ENCODE measurements around the gene CLPSL2. TPM values are rescaled to one million over a fixed set of nuclear protein-coding genes. Genes with fewer than 3 reads are reported as not detected.

Gene CLPSL2
- total RNA-seq, 4 donors from 2014 or later: not detected

DNA sequence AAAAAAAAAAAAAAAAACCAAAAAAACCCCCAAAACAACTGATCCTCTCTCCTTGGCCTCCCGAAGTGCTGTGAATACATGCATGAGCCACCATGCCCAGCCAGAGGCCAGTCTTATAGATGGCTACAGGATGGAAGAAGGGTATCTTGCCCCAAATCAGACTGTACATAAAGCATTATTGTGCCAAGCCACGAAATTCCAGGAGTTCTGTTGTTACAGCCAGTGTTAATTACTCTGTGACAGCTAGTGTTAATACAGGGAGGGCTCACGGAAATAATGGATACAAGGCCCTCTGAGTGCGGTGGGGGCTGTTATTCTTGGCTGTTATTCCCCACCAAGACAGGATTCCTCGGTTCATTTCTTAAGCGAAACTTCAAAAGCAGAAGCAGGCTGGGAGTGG is 1.4 kb upstream of the CLPSL2 start:
- WGBS: 66% methylated on average over 6 of the region's 6 CpGs
- TF ChIP-seq POLR2A (IDR thresholded peaks at IDR 0.05; ENCODE audit: low read depth) (no peak), EP300 (IDR thresholded peaks at IDR 0.05) (no peak), POLR2AphosphoS5 (IDR thresholded peaks at IDR 0.05) (no peak)
- TF ChIP-seq, protein P1, sequence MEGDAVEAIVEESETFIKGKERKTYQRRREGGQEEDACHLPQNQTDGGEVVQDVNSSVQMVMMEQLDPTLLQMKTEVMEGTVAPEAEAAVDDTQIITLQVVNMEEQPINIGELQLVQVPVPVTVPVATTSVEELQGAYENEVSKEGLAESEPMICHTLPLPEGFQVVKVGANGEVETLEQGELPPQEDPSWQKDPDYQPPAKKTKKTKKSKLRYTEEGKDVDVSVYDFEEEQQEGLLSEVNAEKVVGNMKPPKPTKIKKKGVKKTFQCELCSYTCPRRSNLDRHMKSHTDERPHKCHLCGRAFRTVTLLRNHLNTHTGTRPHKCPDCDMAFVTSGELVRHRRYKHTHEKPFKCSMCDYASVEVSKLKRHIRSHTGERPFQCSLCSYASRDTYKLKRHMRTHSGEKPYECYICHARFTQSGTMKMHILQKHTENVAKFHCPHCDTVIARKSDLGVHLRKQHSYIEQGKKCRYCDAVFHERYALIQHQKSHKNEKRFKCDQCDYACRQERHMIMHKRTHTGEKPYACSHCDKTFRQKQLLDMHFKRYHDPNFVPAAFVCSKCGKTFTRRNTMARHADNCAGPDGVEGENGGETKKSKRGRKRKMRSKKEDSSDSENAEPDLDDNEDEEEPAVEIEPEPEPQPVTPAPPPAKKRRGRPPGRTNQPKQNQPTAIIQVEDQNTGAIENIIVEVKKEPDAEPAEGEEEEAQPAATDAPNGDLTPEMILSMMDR (IDR thresholded peaks at IDR 0.05): no peak
- no peak overlapping the region for H3K4me3 ChIP-seq

DNA sequence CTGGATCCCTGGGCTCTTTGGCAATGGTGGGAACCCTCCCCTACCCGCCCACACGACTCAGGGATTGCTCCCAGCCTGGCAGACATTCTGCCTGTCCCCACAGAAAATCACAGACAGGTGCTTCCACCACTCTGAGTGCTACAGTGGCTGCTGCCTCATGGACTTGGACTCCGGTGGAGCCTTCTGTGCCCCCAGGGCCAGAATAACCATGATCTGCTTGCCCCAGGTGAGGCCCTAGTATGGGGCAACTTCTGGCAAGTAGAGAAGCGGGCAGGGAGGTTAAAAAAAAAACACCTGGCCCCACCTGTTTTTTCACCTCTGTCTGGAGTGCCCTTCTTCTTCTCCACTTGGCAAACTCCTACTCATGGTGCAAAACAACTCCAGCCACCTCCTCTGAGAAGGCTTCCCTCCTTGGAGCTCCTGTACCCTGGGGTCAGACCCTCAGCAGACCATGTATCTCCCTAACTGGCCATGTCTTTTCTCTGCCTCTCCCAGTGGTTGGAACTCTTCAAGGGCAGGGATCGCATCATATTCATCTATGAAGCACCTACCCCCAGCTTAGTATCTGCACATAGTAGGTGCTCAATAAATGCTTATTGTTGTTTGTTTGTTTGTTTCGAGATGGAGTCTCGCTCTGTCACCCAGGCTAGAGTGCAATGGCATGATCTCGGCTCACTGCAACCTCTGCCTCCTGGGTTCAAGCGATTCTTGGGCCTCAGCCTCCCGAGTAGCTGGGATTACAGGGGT is 1.1 kb downstream of the CLPSL2 start:
- Histone ChIP-seq H3K27me3 (peaks cover 8 to 70% (median 13%) of the 10 kb centered on the region in 4 donors), H3K9me3 (no peaks in the 10 kb centered on the region), H3K27ac (replicated peaks in 1 of 4) (no peak overlapping the region), H3K4me3 (no peak overlapping the region), H3K4me1 (peaks cover 7 to 10% (median 10%) of the 10 kb centered on the region in 4 donors), H3K36me3 (no peaks in the 10 kb centered on the region)
- TF ChIP-seq POLR2AphosphoS5 (IDR thresholded peaks at IDR 0.05) (no peak), POLR2A (IDR thresholded peaks at IDR 0.05; ENCODE audit: low read depth) (no peak), EP300 (IDR thresholded peaks at IDR 0.05) (no peak)
- TF ChIP-seq, protein P1 (IDR thresholded peaks at IDR 0.05): no peak
- DNase-seq (ENCODE audit: extremely low spot score): no peak
- intact Hi-C loops (cut with DNase I): no loop called here
- 93% methylated on average over 4 of the region's 10 CpGs for WGBS

More for the DNA sequence above, 1.4 kb upstream of the CLPSL2 start:
- no peaks in the 10 kb centered on the region for H3K36me3 ChIP-seq
- no peak for DNase-seq (ENCODE audit: extremely low spot score)
- no peak overlapping the region for H3K27ac ChIP-seq (replicated peaks in 1 of 4)
- peaks cover 8 to 73% (median 13%) of the 10 kb centered on the region in 4 donors for H3K27me3 ChIP-seq
- H3K9me3 ChIP-seq: no peaks in the 10 kb centered on the region
- H3K4me1 ChIP-seq: peaks cover 7 to 10% (median 10%) of the 10 kb centered on the region in 4 donors
- intact Hi-C loops (cut with DNase I): no loop called here

DNA sequence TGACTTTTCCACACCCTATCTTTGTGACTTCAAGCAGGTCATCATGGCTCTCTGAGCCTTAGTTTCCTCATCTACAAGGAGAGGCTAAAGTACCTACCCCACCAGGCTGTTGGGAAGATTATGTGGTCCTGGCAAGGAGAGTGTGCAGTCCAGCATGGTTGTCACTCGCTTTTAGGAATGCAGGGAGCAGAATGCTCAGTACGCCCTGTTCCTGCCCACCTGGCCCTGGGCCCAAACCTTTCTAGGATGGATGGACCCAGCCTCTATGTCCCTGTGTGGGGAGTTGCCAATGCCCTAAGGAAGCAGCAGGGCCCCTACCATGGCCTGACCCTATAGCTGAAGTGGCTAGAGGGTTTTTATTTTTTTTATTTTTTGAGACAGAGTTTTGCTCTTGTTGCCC is 2.0 kb downstream of the CLPSL2 start:
- no peak overlapping the region for H3K27ac ChIP-seq (replicated peaks in 1 of 4)
- no peak for DNase-seq (ENCODE audit: extremely low spot score)
- intact Hi-C loops (cut with DNase I): no loop called here
- no peaks in the 10 kb centered on the region for H3K9me3 ChIP-seq
- no peak for TF ChIP-seq EP300 (IDR thresholded peaks at IDR 0.05)
- TF ChIP-seq, protein P1 (IDR thresholded peaks at IDR 0.05): no peak
- no peak for TF ChIP-seq POLR2A (IDR thresholded peaks at IDR 0.05; ENCODE audit: low read depth)
- no peak for TF ChIP-seq POLR2AphosphoS5 (IDR thresholded peaks at IDR 0.05)
- no peak overlapping the region for H3K4me3 ChIP-seq
- H3K36me3 ChIP-seq: no peaks in the 10 kb centered on the region
- WGBS: 86% methylated on average over 2 of the region's 2 CpGs
- peaks cover 7 to 10% (median 10%) of the 10 kb centered on the region in 4 donors for H3K4me1 ChIP-seq
- H3K27me3 ChIP-seq: peaks cover 8 to 78% (median 13%) of the 10 kb centered on the region in 4 donors

DNA sequence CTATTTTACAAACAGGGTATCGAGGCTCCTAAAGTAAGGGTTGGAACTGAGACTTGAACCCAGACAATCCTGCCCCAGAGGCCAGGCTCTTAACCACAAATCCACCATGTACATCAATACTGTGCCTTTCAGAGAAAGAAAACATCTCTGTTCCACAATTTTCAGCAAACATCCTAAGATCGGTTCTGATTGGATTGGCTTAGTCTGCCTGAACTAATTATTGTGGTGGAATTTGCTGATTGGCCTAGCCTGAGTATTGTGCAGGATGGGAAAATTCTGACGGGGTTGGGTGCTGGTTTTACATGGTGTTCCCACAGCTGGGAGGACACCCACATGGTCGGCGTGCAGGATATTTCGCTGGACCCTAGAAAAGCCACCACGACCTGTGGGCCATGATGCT is 4.3 kb downstream of the CLPSL2 start, which contains the start of gene CLPSL1:
Gene CLPSL1, plus strand, starts transcription at position 301 of the 400 bp plus-strand sequence. Its CDS starts 92 bp downstream, at position 393.
- intact Hi-C loops (cut with DNase I): no loop called here
- Histone ChIP-seq H3K4me3 (no peak within 1 kb of the TSS), H3K36me3 (no peaks in the 10 kb centered on the region), H3K27ac (replicated peaks in 1 of 4) (no peak within 1 kb of the TSS), H3K27me3 (peaks cover 7 to 75% (median 12%) of the 10 kb centered on the region in 4 donors), H3K4me1 (peaks cover 7 to 10% (median 10%) of the 10 kb centered on the region in 4 donors), H3K9me3 (no peaks in the 10 kb centered on the region)
- TF ChIP-seq EP300 (IDR thresholded peaks at IDR 0.05) (no peak), POLR2AphosphoS5 (IDR thresholded peaks at IDR 0.05) (no peak), POLR2A (IDR thresholded peaks at IDR 0.05; ENCODE audit: low read depth) (no peak)
- TF ChIP-seq, protein P1 (IDR thresholded peaks at IDR 0.05): no peak
- 85% methylated on average over 7 of the region's 7 CpGs for WGBS
- DNase-seq (ENCODE audit: extremely low spot score): no peak

All from esophagus muscularis mucosa (tissue), 4 donors.